Keratinocyte (primary cell): ENCODE data around the gene DNAH2. TPM values are rescaled to one million over a fixed set of nuclear protein-coding genes. Genes with fewer than 3 reads are reported as not detected.

ENCODE experiments used
- DNase-seq: peaks from one replicate; pipeline ENCODE4 v3.0.0-alpha.2; 2011; ENCODE audit warnings: low read depth, missing footprints, low spot score
- FAIRE-seq: peaks from 2 replicates; lab custom pipeline; 2011; peaks lifted over from hg19 to GRCh38; lab: Jason Lieb, UNC
- H2AFZ ChIP-seq: 2 replicates; pipeline ENCODE4 v1.6.0; 2012; ENCODE audit warnings: low read length, control low read depth, inconsistent platforms; ENCODE audit not compliant: control insufficient read depth
- H3K27ac ChIP-seq: 2 replicates; pipeline ENCODE4 v1.5.1; 2011; ENCODE audit warnings: low read length; ENCODE audit not compliant: control insufficient read depth, insufficient read depth
- H3K27me3 ChIP-seq: 3 replicates; pipeline ENCODE4 v1.6.0; 2011; ENCODE audit warnings: low read length; ENCODE audit not compliant: control insufficient read depth, insufficient read depth; ENCODE audit errors: extremely low read depth
- H3K36me3 ChIP-seq, 2 experiments: 2 replicates in 1 of 2; 3 replicates in 1 of 2; pipeline ENCODE4 v1.5.1; 2011; ENCODE audit warnings: low read length in 2 of 2, mild to moderate bottlenecking in 1 of 2; ENCODE audit not compliant: control insufficient read depth in 2 of 2, insufficient read depth in 2 of 2; ENCODE audit errors: extremely low read depth in 1 of 2
- H3K4me1 ChIP-seq: 3 replicates; pipeline ENCODE4 v1.5.1; 2011; ENCODE audit warnings: low read length; ENCODE audit not compliant: control insufficient read depth, insufficient read depth; ENCODE audit errors: extremely low read depth
- H3K4me2 ChIP-seq: 3 replicates; pipeline ENCODE4 v1.6.0; 2011; ENCODE audit warnings: low read depth, low read length; ENCODE audit not compliant: control insufficient read depth, insufficient read depth; ENCODE audit errors: extremely low read depth
- H3K4me3 ChIP-seq, 3 experiments: fragments of 200-600 bp in 1 of 3; sonication (generic) in 1 of 3; 2 replicates in 2 of 3; 3 replicates in 1 of 3; pipeline ENCODE4 v1.5.1; 2011 to 2016; ENCODE audit warnings: low read length in 3 of 3, mild to moderate bottlenecking in 3 of 3, control low read depth in 2 of 3, inconsistent platforms in 1 of 3, low read depth in 1 of 3, mixed read lengths in 1 of 3, mixed run types in 1 of 3, moderate library complexity in 1 of 3; ENCODE audit not compliant: control insufficient read depth in 2 of 3, insufficient read depth in 2 of 3; ENCODE audit errors: extremely low read depth in 1 of 3
- H3K79me2 ChIP-seq: 2 replicates; pipeline ENCODE4 v1.6.0; 2012; ENCODE audit warnings: low read length; ENCODE audit not compliant: control insufficient read depth, insufficient read depth
- H3K9ac ChIP-seq: 3 replicates; pipeline ENCODE4 v1.6.0; 2011; ENCODE audit warnings: low read length; ENCODE audit not compliant: control insufficient read depth, insufficient read depth; ENCODE audit errors: extremely low read depth
- H3K9me1 ChIP-seq: 3 replicates; pipeline ENCODE4 v1.6.0; 2011; ENCODE audit warnings: low read length; ENCODE audit not compliant: control insufficient read depth, insufficient read depth; ENCODE audit errors: extremely low read depth
- H3K9me3 ChIP-seq: 2 replicates; pipeline ENCODE4 v1.5.1; 2012; ENCODE audit warnings: low read depth, low read length; ENCODE audit not compliant: control insufficient read depth
- H4K20me1 ChIP-seq: 3 replicates; pipeline ENCODE4 v1.6.0; 2011; ENCODE audit warnings: low read length; ENCODE audit not compliant: control insufficient read depth, insufficient read depth; ENCODE audit errors: extremely low read depth
- CTCF ChIP-seq, 3 experiments: IDR thresholded peaks in 1 of 3; conservative IDR thresholded peaks in 1 of 3; optimal IDR thresholded peaks in 1 of 3; 2 replicates in 2 of 3; 3 replicates in 1 of 3; pipeline versions ENCODE3 to v1.5.1; 2011; ENCODE audit warnings: low read length in 3 of 3, mild to moderate bottlenecking in 3 of 3, moderate library complexity in 2 of 3, control low read depth in 1 of 3, inconsistent platforms in 1 of 3; ENCODE audit not compliant: insufficient read depth in 2 of 3; ENCODE audit errors: extremely low read depth in 1 of 3
- EZH2 ChIP-seq: IDR thresholded peaks from one replicate; pipeline ENCODE4 v1.6.1; 2012; ENCODE audit warnings: inconsistent platforms, mild to moderate bottlenecking, low read length, moderate library complexity
- dilution Hi-C: fragments of 300-500 bp; cut with MboI; formaldehyde crosslinking; loops from one replicate; pipeline ENCODE4 v1.7.0; 2020; ENCODE audit warnings: low sequenced_read_pairs; ENCODE audit not compliant: extremely low pct_ligation_motif_present
- polyA plus RNA-seq, 5 experiments: library from polyadenylated mRNA; depleted of rRNA in 3 of 5; stranded (reverse) in 3 of 5; stranded (forward) in 1 of 5; unstranded in 1 of 5; fragments of >200 nt; gene quantifications; 1 replicate in 1 of 5; 2 replicates in 3 of 5; 3 replicates in 1 of 5; pipeline versions ENCODE4 v1.2.1 to v1.2.3, GENCODE V29; 2011 to 2012; ENCODE audit warnings: missing spikeins in 2 of 5, low read depth in 1 of 5, low replicate concordance in 1 of 5

Gene DNAH2
- polyA plus RNA-seq, 1 donor (not counting 4 experiments of a cell fraction or from before 2014, with no cell fraction given) = 0.13 TPM

- FAIRE-seq = no peak
- Histone ChIP-seq H3K36me3 (no peaks in the 10 kb centered on the region), H3K27me3 (peaks cover 14% of the 10 kb centered on the region), H3K4me1 (peaks cover 11% of the 10 kb centered on the region), H3K9ac (no peak overlapping the region), H3K27ac (no peak overlapping the region), H3K4me3 (no peak overlapping the region), H3K4me2 (no peak overlapping the region), H3K9me1 (no peaks in the 10 kb centered on the region), H3K79me2 (no peaks in the 10 kb centered on the region), H4K20me1 (no peaks in the 10 kb centered on the region), H3K9me3 (no peaks in the 10 kb centered on the region), H2AFZ (no peak overlapping the region)
- dilution Hi-C loops = no loop called here
- TF ChIP-seq CTCF (optimal IDR thresholded peaks at IDR 0.05 in 1 of 3, IDR thresholded peaks at IDR 0.05 in 1 of 3, conservative IDR thresholded peaks at IDR 0.05 in 1 of 3; ENCODE audit: extremely low read depth in 1 of 3, insufficient read depth in 2 of 3, low read length in 3 of 3) (no peak), EZH2 (no peak)
- DNase-seq = no peak
Measured at GRCh38 chr17:7742729-7743128, 25.2 kb downstream of the DNAH2 start.

DNA sequence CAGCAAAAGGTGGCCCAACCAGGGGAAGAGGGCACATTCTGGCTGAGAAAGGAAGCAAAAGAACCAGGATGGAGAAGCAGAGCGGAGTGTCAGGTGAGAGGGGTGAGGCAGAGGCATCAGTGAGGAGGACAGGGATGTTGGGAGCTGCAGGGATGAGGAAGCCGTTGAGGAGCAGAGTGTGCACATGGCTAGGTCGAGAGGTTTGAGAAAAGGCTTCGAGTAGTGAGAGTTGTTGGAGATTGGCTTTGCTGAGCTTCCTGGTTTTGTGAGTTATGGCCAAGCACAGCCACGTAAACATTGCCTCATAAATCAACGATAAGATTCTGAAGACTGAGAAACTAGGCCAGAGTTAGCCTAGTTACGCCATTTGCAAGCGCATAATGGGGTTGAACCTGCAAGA lies 26.9 kb downstream of the DNAH2 start:
- Histone ChIP-seq H2AFZ (no peak overlapping the region), H3K9me1 (no peaks in the 10 kb centered on the region), H3K4me2 (no peak overlapping the region), H3K27me3 (peaks cover 10% of the 10 kb centered on the region), H3K36me3 (no peaks in the 10 kb centered on the region), H3K9me3 (no peaks in the 10 kb centered on the region), H3K4me3 (no peak overlapping the region), H3K4me1 (peaks cover 17% of the 10 kb centered on the region), H4K20me1 (no peaks in the 10 kb centered on the region), H3K27ac (no peak overlapping the region), H3K9ac (no peak overlapping the region), H3K79me2 (no peaks in the 10 kb centered on the region)
- no peak for TF ChIP-seq CTCF (optimal IDR thresholded peaks at IDR 0.05 in 1 of 3, IDR thresholded peaks at IDR 0.05 in 1 of 3, conservative IDR thresholded peaks at IDR 0.05 in 1 of 3; ENCODE audit: extremely low read depth in 1 of 3, insufficient read depth in 2 of 3, low read length in 3 of 3)
- DNase-seq = no peak
- peak; percentile 26 for FAIRE-seq
- dilution Hi-C loops = no loop called here
